Vagina (tissue), 2 donors: Measurements from ENCODE around the gene USP2. TPM values are rescaled to one million over a fixed set of nuclear protein-coding genes. Genes with fewer than 3 reads are reported as not detected.

ENCODE experiments used
- DNase-seq, 2 donors: peaks; one replicate each; pipeline ENCODE4 v3.0.0-alpha.2; 2017; ENCODE audit errors: extremely low spot score in 2 of 2
- H3K27ac ChIP-seq: fragments of 200-600 bp; sonication (generic); one replicate; pipeline ENCODE4 v1.5.1; 2019
- H3K27me3 ChIP-seq: fragments of 200-600 bp; sonication (generic); one replicate; pipeline ENCODE4 v1.5.1; 2019
- H3K36me3 ChIP-seq, 2 donors: fragments of 200-600 bp; sonication (generic); one replicate each; pipeline ENCODE4 v1.5.1; 2017 to 2019
- H3K4me1 ChIP-seq: fragments of 200-600 bp; sonication (generic); one replicate; pipeline ENCODE4 v1.5.1; 2019
- H3K4me3 ChIP-seq, 2 donors: fragments of 200-600 bp; sonication (generic); 1 replicate in 1 of 2; 2 replicates in 1 of 2; pipeline ENCODE4 v1.5.1; 2016 to 2019
- H3K9me3 ChIP-seq: fragments of 200-600 bp; sonication (generic); one replicate; pipeline ENCODE4 v1.5.1; 2019
- POLR2A ChIP-seq, 2 donors: fragments of 450-650 bp; IDR thresholded peaks; one replicate each; pipeline ENCODE4 v1.6.1; 2017; ENCODE audit warnings: antibody characterized with exemption in 2 of 2, mild to moderate bottlenecking in 2 of 2, moderate library complexity in 2 of 2
- POLR2AphosphoS5 ChIP-seq, 2 donors: sonication (generic); formaldehyde crosslinking; IDR thresholded peaks; one replicate each; pipeline ENCODE4 v1.9.0; 2017; ENCODE audit warnings: antibody characterized with exemption in 2 of 2, mild to moderate bottlenecking in 2 of 2, low read depth in 1 of 2; ENCODE audit not compliant: insufficient read depth in 1 of 2
- intact Hi-C: fragments of 100-400 bp; cut with DNase I; formaldehyde crosslinking; loops from one replicate; pipeline ENCODE4 v1.15.1; 2023
- total RNA-seq: library from RNA; depleted of rRNA; stranded (reverse); fragments of >200 nt; gene quantifications from one replicate; pipeline ENCODE4 v1.2.3, GENCODE V29; 2016
- TF ChIP-seq, protein P1 (sequence below), 3 experiments: fragments of 450-650 bp in 2 of 3; fragments of 200-600 bp in 1 of 3; sonication (generic) in 1 of 3; IDR thresholded peaks; one replicate each; pipeline ENCODE4 v1.5.1; 2017 to 2019; ENCODE audit warnings: antibody characterized with exemption in 3 of 3, mild to moderate bottlenecking in 2 of 3, moderate library complexity in 2 of 3

USP2 gene
- total RNA-seq, 1 donor from 2014 or later = 2.5 TPM

DNA sequence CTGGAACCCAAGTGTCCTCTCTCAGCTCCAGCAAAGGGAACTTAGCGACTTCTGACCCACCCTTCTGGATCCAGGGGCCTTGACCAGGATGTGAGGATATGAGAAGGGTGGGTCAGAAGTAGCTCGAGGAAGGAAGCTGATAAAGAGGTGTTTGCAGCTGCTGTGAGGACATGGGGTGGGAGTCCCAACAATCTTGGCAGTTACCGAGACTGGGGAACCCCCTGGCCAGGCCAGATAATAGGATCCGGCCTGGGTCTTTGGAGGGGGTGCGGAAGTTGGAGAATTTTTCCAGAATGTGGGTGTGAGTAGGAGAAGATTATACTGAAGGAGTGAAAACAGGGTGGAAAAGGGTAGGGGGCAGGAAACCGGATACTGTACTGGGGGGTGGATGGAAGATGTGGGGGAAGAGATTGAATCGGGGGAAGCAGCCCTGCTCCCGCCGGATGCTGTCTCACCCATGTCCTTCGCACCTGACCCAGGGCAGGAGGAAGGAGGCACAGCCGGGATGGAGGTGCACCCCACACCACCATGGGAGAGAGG is 61.7 kb downstream of the USP2 start:
- Histone ChIP-seq H3K36me3 (no peaks in the 10 kb centered on the region), H3K4me1 (peaks cover 64% of the 10 kb centered on the region), H3K27me3 (no peaks in the 10 kb centered on the region), H3K27ac (peak overlapping the region; percentile 88), H3K9me3 (no peaks in the 10 kb centered on the region), H3K4me3 (no peak overlapping the region)
- DNase-seq = no peak
- TF ChIP-seq POLR2A (IDR thresholded peaks at IDR 0.05) (no peak), POLR2AphosphoS5 (IDR thresholded peaks at IDR 0.05; ENCODE audit: insufficient read depth in 1 of 2, low read depth in 1 of 2) (peak in 1 of 2 donors; percentile 29)
- TF ChIP-seq, protein P1, sequence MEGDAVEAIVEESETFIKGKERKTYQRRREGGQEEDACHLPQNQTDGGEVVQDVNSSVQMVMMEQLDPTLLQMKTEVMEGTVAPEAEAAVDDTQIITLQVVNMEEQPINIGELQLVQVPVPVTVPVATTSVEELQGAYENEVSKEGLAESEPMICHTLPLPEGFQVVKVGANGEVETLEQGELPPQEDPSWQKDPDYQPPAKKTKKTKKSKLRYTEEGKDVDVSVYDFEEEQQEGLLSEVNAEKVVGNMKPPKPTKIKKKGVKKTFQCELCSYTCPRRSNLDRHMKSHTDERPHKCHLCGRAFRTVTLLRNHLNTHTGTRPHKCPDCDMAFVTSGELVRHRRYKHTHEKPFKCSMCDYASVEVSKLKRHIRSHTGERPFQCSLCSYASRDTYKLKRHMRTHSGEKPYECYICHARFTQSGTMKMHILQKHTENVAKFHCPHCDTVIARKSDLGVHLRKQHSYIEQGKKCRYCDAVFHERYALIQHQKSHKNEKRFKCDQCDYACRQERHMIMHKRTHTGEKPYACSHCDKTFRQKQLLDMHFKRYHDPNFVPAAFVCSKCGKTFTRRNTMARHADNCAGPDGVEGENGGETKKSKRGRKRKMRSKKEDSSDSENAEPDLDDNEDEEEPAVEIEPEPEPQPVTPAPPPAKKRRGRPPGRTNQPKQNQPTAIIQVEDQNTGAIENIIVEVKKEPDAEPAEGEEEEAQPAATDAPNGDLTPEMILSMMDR (IDR thresholded peaks at IDR 0.05) = no peak
- intact Hi-C loops = loop anchor here (5.0 kb wide), 1 partner anchor 112 kb away; the partner anchor contains the start of gene CBL

DNA sequence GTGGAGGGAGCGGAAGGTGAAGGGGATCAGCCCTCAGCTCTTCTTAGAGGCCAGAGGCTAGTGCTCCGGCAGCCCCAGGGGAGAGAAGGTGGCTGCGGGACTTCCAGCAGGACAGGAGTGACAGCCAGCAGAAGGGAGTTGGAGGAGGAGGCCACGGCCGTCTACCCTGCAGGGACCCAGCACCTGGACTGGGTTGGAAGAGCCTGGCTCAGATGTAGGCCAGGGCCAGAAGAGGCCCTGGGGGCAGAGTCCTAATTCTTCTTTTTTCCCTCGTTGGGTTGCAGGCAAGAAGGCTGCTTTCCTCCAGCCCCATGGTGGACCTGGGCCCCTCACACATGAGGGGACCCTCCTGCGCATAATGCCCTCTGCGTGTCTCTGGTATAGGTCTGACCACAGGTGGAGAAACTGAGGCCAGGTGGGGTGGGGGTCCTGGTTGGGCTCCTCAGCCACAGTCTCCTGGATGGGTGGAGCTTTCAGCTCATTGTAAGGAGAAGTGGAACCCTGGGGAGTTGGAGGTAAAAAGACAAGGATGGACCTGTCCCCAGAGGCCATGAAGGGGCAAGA is 62.3 kb downstream of the USP2 start:
- DNase-seq = no peak
- Histone ChIP-seq H3K4me1 (peaks cover 69% of the 10 kb centered on the region), H3K4me3 (no peak overlapping the region), H3K36me3 (no peaks in the 10 kb centered on the region), H3K27me3 (no peaks in the 10 kb centered on the region), H3K27ac (peak overlapping the region; percentile 88), H3K9me3 (no peaks in the 10 kb centered on the region)
- intact Hi-C loops = loop anchor here (5.0 kb wide), 1 partner anchor 112 kb away; the partner anchor contains the start of gene CBL
- no peak for TF ChIP-seq POLR2AphosphoS5 (IDR thresholded peaks at IDR 0.05; ENCODE audit: insufficient read depth in 1 of 2, low read depth in 1 of 2)
- no peak for TF ChIP-seq POLR2A (IDR thresholded peaks at IDR 0.05)
- TF ChIP-seq, protein P1 (IDR thresholded peaks at IDR 0.05) = no peak

DNA sequence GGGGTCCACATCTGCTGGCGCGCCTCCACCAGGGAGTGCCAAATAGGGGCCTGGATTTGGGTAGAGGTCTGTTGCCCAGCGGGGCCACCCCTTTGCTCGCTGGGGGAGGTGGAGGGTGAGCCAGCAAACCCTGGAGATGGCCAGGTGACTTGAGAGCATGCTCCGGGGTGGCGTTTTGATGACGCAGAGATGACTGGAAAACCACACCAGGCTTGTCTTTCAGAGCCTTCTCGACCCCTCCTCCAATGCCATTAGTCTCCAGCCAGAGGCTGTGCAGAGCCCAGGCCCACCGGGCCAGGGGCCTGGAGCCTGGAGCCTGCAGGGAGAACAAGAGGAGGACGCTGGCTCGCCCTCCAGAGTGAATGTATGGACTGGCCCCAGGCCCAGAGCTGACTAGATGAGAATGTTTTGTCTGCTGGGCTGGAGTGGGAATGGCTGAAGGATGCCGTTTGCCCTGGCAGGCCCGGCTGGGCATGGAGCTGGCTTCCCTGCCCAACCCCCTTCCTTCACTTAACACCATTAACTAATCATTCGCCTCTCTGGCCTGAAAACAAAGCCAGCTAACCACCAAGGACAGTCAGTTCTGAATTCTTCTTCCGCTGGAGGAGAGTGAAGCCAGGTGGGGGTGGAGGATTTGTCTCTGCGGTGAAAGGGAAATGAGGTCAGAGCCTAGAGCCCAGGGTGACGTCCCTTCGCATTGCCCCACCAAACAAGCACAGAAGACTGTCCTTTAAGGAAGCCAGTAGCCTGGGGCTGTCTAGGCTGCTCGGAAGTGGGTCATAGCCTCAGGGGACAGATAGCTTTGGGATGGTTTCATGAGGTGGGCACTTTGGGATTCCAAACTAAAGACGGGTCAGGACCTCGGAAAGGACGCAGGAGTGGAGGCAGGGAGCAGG is 63.0 kb downstream of the USP2 start:
- intact Hi-C loops = loop anchor here (5.0 kb wide), 1 partner anchor 111 kb away; the partner anchor contains the start of gene CBL

DNA sequence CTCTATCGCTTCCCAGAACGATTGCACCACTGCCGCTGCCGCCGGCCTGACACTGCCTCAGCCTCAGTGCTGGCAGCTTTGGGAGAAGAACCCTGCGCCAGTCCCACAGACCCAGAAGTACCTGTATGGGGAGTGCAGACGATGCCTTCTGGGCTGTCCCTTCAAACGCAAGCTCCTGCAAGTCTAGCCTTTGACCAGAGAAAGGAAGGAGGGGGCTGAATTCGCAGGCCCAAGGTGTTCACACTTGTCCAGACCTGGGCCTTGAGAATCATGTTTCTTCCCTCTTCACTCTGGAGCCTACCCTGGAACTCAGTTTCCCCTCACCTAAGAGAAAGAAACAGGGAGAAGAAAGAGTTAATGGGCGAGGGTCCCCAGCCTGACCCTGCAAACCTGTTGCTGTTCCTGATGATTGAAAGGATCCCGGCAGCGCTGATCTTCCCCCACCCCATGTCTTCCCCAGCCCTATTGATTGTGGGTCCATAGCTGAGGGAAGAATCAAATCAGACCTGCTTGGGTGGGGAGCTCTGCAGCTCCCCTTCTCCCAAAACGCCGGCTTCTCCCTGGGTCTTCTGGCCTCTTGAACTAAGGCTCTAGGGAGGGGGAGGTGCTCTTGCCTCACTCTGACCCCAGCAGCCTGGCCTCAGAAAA is 63.8 kb downstream of the USP2 start:
- no peak for TF ChIP-seq POLR2AphosphoS5 (IDR thresholded peaks at IDR 0.05; ENCODE audit: insufficient read depth in 1 of 2, low read depth in 1 of 2)
- TF ChIP-seq POLR2A (IDR thresholded peaks at IDR 0.05) = no peak
- TF ChIP-seq, protein P1 (IDR thresholded peaks at IDR 0.05) = no peak
- Histone ChIP-seq H3K36me3 (no peaks in the 10 kb centered on the region), H3K4me3 (peak overlapping the region; percentile 57 to 75), H3K27ac (peak overlapping the region; percentile 88), H3K9me3 (no peaks in the 10 kb centered on the region), H3K4me1 (peaks cover 69% of the 10 kb centered on the region), H3K27me3 (no peaks in the 10 kb centered on the region)
- DNase-seq = no peak
- intact Hi-C loops = loop anchor here (5.0 kb wide), 1 partner anchor 110 kb away; the partner anchor contains the start of gene CBL

More for the DNA sequence above, 63.0 kb downstream of the USP2 start:
- TF ChIP-seq POLR2A (IDR thresholded peaks at IDR 0.05) = no peak
- TF ChIP-seq POLR2AphosphoS5 (IDR thresholded peaks at IDR 0.05; ENCODE audit: insufficient read depth in 1 of 2, low read depth in 1 of 2) = peak; percentile 41 to 42
- TF ChIP-seq, protein P1 (IDR thresholded peaks at IDR 0.05) = no peak
- H3K27me3 ChIP-seq = no peaks in the 10 kb centered on the region
- H3K4me1 ChIP-seq = peaks cover 69% of the 10 kb centered on the region
- H3K9me3 ChIP-seq = no peaks in the 10 kb centered on the region
- no peak overlapping the region for H3K4me3 ChIP-seq
- H3K36me3 ChIP-seq = no peaks in the 10 kb centered on the region
- no peak for DNase-seq
- peak overlapping the region; percentile 88 for H3K27ac ChIP-seq
